Measurements from ENCODE around the gene WASF3.

Gene WASF3

DNA sequence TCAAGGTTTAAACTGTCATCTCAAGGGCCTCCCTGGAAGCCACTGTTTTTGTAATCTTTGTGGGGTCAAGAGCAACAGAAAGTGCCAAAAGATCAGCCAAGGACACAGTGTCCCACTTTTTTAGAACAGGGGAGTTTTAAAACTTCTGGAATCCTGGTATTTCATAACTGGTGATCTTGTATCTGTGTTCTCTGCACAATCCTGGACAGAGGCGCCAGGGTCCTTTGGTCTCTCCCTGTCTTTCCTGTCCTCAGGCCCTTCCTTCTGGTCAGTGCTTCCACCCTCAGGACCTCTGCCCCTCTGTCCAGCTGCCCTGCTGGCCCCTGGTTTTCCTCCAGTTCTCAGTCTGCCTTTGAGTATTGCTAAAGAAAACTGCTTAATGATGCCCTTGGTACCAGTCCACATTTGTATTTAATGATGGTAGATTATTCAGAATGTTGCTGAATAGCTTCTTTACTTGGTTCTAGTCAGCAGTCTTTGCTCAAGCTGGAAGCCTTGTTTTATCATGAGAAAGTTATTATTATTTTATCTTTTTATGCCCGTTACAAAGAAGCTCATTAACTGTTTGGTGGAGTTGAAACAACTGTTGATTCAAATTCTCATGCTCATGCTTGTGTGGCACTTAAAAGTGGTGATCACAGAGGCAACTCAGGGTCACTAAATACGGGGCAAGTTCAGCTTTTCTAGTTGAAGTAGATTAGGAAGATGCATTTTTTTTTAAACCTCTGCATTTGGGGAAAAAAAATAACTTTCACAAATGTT, 47.5 kb downstream of the WASF3 start:
- WGBS: 91% methylated on average over 3 of the region's 3 CpGs
- no peak overlapping the region for H3K9ac ChIP-seq (ENCODE audit: low read depth, low read length)

DNA sequence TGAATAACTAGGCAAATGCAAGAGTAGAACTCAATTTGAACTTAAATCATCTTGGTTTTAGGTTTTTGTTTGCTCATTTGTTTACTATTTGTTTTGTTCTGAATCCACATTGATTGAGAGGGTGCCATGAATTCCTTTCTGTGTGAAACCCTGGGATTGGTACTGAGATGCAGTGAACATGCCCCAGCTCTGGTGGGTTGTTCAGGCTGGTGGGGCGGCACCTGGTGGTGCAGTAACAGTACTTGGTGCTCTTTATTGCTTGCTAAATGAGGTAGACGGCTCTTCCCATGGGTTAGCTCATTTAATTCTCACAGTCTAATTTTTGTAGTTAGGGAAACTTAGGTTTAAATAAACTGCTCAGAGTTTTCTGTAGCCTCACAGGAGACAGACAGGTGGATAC, 48.4 kb downstream of the WASF3 start:
- no peak overlapping the region for H3K4me3 ChIP-seq (ENCODE audit: low read length)
- no peak overlapping the region for H3K27ac ChIP-seq (ENCODE audit: low read depth, low read length)
- H3K4me1 ChIP-seq (ENCODE audit: insufficient read depth, low read length): peaks cover 6% of the 10 kb centered on the region; the same call in 1 of the 2 replicates
- 85% methylated on average over 2 of the region's 2 CpGs for WGBS
- H3K36me3 ChIP-seq (ENCODE audit: insufficient read depth, low read length): no peaks in the 10 kb centered on the region
- H3K9me3 ChIP-seq (ENCODE audit: insufficient read depth, low read depth, low read length): no peaks in the 10 kb centered on the region
- H3K27me3 ChIP-seq (ENCODE audit: insufficient read depth, low read length): no peaks in the 10 kb centered on the region
- H3K9ac ChIP-seq (ENCODE audit: low read depth, low read length): no peak overlapping the region

More for the DNA sequence above, 47.5 kb downstream of the WASF3 start:
- Histone ChIP-seq H3K27me3 (ENCODE audit: insufficient read depth, low read length) (no peaks in the 10 kb centered on the region), H3K36me3 (ENCODE audit: insufficient read depth, low read length) (no peaks in the 10 kb centered on the region), H3K9me3 (ENCODE audit: insufficient read depth, low read depth, low read length) (no peaks in the 10 kb centered on the region), H3K4me1 (ENCODE audit: insufficient read depth, low read length) (peaks cover 6% of the 10 kb centered on the region), H3K4me3 (ENCODE audit: low read length) (no peak overlapping the region), H3K27ac (ENCODE audit: low read depth, low read length) (no peak overlapping the region)

DNA sequence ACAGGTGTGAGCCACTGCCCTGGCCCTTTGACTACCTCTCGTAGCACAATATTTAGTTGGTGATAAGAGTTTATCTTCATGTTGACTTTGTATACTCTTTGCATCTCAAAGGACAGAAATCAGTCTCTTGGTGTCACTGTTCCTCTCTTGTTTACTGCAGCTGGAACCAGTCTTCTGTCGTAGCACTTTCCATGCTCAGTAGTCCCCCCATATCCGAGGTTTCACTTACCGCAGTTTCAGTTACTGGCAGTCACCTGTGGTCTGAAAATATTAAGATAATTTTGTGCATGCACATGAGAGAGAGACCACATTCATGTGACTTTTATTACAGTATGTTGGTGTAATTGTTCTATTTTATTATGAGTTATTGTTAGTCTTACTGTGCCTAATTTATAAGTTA, 49.1 kb downstream of the WASF3 start:
- 66% methylated on average over 4 of the region's 4 CpGs for WGBS

DNA sequence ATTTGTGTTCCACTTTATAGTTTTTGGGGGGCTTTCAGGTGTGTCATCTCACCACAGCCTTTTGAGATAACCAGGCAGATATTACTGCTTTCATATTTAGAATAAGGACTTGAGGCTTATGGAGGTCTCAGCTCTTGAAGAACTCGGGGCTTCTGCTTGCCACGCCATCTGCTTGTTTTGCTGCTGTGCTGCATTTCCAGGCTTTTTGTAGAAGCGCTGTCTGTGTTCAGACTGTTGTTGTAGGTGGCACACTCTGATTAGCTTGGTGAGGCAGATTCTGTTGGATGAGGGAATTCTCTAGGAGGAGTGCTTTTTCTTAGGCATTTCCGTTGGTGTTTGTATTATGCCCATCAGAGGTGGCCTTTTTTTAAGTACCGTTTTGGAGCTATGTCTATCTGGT, 57.2 kb downstream of the WASF3 start:
- Histone ChIP-seq H3K36me3 (ENCODE audit: insufficient read depth, low read length) (peaks cover 5% of the 10 kb centered on the region; the same call in 1 of the 2 replicates), H3K27ac (ENCODE audit: low read depth, low read length) (no peak overlapping the region), H3K4me3 (ENCODE audit: low read length) (no peak overlapping the region), H3K4me1 (ENCODE audit: insufficient read depth, low read length) (peaks cover 3% of the 10 kb centered on the region; the same call in 1 of the 2 replicates), H3K9ac (ENCODE audit: low read depth, low read length) (no peak overlapping the region), H3K27me3 (ENCODE audit: insufficient read depth, low read length) (no peaks in the 10 kb centered on the region), H3K9me3 (ENCODE audit: insufficient read depth, low read depth, low read length) (no peaks in the 10 kb centered on the region)
- 90% methylated on average over 5 of the region's 5 CpGs for WGBS

More for the DNA sequence above, 49.1 kb downstream of the WASF3 start:
- Histone ChIP-seq H3K36me3 (ENCODE audit: insufficient read depth, low read length) (no peaks in the 10 kb centered on the region), H3K9me3 (ENCODE audit: insufficient read depth, low read depth, low read length) (no peaks in the 10 kb centered on the region), H3K9ac (ENCODE audit: low read depth, low read length) (no peak overlapping the region), H3K27me3 (ENCODE audit: insufficient read depth, low read length) (no peaks in the 10 kb centered on the region), H3K4me3 (ENCODE audit: low read length) (no peak overlapping the region), H3K4me1 (ENCODE audit: insufficient read depth, low read length) (peaks cover 6% of the 10 kb centered on the region; the same call in 1 of the 2 replicates), H3K27ac (ENCODE audit: low read depth, low read length) (no peak overlapping the region)

DNA sequence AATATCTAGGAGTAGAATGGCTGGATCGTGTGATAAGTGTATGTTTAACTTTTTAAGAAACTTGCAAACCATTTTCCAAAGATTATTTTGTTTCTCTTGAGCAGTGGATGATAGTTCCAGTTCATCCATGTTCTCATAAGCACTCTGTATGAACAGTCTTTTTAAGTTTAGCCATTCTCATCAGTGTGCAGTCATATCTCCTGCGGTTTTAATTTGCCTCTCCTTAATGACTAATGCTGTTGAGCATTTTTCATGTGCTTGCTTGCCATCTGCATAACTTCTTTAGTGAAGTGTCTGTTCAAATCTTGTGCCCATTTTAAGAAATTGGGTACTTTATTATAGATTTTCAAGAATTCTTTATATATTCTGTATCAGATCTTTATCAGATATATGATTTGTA, 58.6 kb downstream of the WASF3 start:
- Histone ChIP-seq H3K27me3 (ENCODE audit: insufficient read depth, low read length) (no peaks in the 10 kb centered on the region), H3K36me3 (ENCODE audit: insufficient read depth, low read length) (peaks cover 5% of the 10 kb centered on the region; the same call in 1 of the 2 replicates), H3K4me3 (ENCODE audit: low read length) (no peak overlapping the region), H3K9me3 (ENCODE audit: insufficient read depth, low read depth, low read length) (no peaks in the 10 kb centered on the region), H3K9ac (ENCODE audit: low read depth, low read length) (no peak overlapping the region), H3K27ac (ENCODE audit: low read depth, low read length) (no peak overlapping the region), H3K4me1 (ENCODE audit: insufficient read depth, low read length) (peaks cover 3% of the 10 kb centered on the region; the same call in 1 of the 2 replicates)
- WGBS: 90% methylated on average over 1 of the region's 2 CpGs

DNA sequence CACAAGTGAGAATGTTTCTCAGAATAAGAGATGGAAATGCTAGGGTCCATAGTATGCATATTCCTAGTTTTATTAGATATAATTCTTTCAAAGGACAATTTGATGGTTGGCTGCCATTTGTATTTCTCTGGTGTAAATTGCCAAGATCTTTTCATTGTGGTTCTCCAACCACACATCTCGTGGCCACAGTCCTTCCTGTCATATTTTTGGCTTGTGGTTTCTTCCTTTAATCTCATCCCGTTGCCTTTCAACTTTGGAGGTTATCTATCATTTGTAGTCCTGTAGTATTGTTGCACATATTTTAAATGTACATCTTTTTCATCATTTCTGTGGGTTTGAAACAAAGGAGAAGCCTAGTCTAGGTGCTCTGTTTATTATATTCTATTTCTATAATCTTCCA, 61.2 kb downstream of the WASF3 start:
- Histone ChIP-seq H3K4me1 (ENCODE audit: insufficient read depth, low read length) (peaks cover 3% of the 10 kb centered on the region; the same call in 1 of the 2 replicates), H3K27ac (ENCODE audit: low read depth, low read length) (no peak overlapping the region), H3K27me3 (ENCODE audit: insufficient read depth, low read length) (no peaks in the 10 kb centered on the region), H3K36me3 (ENCODE audit: insufficient read depth, low read length) (peaks cover 5% of the 10 kb centered on the region; the same call in 1 of the 2 replicates), H3K9ac (ENCODE audit: low read depth, low read length) (no peak overlapping the region), H3K9me3 (ENCODE audit: insufficient read depth, low read depth, low read length) (peaks cover 1% of the 10 kb centered on the region; the same call in 1 of the 2 replicates), H3K4me3 (ENCODE audit: low read length) (no peak overlapping the region)
- WGBS: 100% methylated on average over 2 of the region's 2 CpGs

DNA sequence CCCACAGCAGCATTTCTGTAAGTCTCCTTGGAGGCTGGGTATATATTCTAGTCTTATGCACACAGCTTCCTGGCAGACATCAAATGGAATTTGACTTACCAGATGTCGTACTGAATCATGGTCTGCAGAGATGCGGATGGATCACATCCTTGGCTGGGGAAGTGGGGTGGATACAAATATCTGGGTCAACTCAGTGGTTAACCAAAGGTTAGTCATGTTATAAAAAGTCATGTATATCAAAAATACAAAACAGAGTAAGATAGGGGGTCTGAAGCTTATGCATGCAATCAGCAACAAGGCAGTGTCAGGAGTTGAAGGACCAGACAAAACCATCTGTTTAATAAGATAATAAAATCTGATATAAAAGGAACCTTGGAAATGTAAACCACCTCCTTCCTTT, 61.9 kb downstream of the WASF3 start:
- no peaks in the 10 kb centered on the region for H3K27me3 ChIP-seq (ENCODE audit: insufficient read depth, low read length)
- no peak overlapping the region for H3K9ac ChIP-seq (ENCODE audit: low read depth, low read length)
- H3K4me3 ChIP-seq (ENCODE audit: low read length): no peak overlapping the region
- WGBS: 89% methylated on average over 2 of the region's 2 CpGs
- peaks cover 7% of the 10 kb centered on the region; the same call in 1 of the 2 replicates for H3K36me3 ChIP-seq (ENCODE audit: insufficient read depth, low read length)
- no peak overlapping the region for H3K27ac ChIP-seq (ENCODE audit: low read depth, low read length)
- H3K9me3 ChIP-seq (ENCODE audit: insufficient read depth, low read depth, low read length): peaks cover 7% of the 10 kb centered on the region; the same call in 1 of the 2 replicates
- H3K4me1 ChIP-seq (ENCODE audit: insufficient read depth, low read length): peaks cover 3% of the 10 kb centered on the region; the same call in 1 of the 2 replicates

DNA sequence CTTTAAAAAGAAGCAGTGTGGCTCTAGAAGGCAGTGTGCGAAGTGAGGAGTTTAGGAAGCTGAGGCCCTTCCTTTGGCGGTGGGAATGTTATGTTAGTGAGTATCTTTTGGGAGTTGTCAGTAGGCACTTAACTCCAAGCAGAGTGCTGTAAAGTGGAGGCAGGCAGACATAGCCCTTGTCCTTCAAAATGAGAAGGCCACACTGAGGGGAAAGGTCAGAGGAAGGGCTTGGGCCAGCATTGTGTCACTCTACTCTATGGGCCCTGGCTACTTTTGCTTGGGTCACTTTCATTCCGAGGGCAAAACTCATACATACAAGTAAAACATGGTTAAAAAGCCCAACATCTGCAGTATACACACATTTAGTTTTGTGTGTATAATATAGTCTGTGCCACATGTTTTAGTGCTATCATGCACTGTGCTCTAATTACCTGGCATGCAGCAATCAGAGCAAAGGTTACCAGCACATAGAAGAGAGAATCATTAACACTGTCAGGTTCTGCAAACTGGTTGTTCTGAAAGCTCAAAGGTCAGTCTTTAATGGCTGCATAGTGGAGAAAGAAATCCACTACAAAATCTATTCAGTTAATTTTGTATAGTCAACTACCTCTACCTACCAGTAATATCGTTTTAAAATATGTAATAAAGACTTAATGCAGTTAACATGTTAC, 64.4 kb downstream of the WASF3 start:
- H3K4me3 ChIP-seq (ENCODE audit: low read length): no peak overlapping the region
- peaks cover 14% of the 10 kb centered on the region; the same call in 1 of the 2 replicates for H3K9me3 ChIP-seq (ENCODE audit: insufficient read depth, low read depth, low read length)
- H3K9ac ChIP-seq (ENCODE audit: low read depth, low read length): no peak overlapping the region
- peaks cover 3% of the 10 kb centered on the region; the same call in 1 of the 2 replicates for H3K4me1 ChIP-seq (ENCODE audit: insufficient read depth, low read length)
- H3K27ac ChIP-seq (ENCODE audit: low read depth, low read length): no peak overlapping the region
- no peaks in the 10 kb centered on the region for H3K27me3 ChIP-seq (ENCODE audit: insufficient read depth, low read length)
- H3K36me3 ChIP-seq (ENCODE audit: insufficient read depth, low read length): peaks cover 7% of the 10 kb centered on the region; the same call in 1 of the 2 replicates
- 93% methylated on average over 3 of the region's 4 CpGs for WGBS

DNA sequence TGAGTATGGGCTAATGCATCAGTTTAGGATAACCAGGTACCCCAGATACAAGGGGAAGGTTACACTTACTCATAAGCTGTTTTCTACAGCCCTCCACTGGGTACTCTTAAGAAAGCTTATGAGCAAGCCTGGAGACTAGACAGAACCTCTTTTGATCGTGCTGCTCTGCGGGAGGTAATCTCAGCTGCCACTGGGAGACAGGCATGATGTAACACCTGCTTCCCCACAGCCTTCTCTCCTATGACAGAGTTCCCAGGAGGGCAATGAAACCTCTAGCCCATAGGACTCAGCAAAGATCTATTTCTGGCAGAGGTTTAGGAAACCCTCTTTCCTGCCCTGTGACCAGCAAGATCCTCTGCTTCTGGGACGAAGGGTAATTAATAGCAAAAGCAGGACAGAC, 65.6 kb downstream of the WASF3 start:
- Histone ChIP-seq H3K27me3 (ENCODE audit: insufficient read depth, low read length) (no peaks in the 10 kb centered on the region), H3K9ac (ENCODE audit: low read depth, low read length) (no peak overlapping the region), H3K4me3 (ENCODE audit: low read length) (no peak overlapping the region), H3K36me3 (ENCODE audit: insufficient read depth, low read length) (peaks cover 5% of the 10 kb centered on the region; the same call in 1 of the 2 replicates), H3K4me1 (ENCODE audit: insufficient read depth, low read length) (peaks cover 3% of the 10 kb centered on the region; the same call in 1 of the 2 replicates), H3K9me3 (ENCODE audit: insufficient read depth, low read depth, low read length) (peaks cover 14% of the 10 kb centered on the region; the same call in 1 of the 2 replicates), H3K27ac (ENCODE audit: low read depth, low read length) (no peak overlapping the region)
- WGBS: 74% methylated on average over 3 of the region's 3 CpGs

DNA sequence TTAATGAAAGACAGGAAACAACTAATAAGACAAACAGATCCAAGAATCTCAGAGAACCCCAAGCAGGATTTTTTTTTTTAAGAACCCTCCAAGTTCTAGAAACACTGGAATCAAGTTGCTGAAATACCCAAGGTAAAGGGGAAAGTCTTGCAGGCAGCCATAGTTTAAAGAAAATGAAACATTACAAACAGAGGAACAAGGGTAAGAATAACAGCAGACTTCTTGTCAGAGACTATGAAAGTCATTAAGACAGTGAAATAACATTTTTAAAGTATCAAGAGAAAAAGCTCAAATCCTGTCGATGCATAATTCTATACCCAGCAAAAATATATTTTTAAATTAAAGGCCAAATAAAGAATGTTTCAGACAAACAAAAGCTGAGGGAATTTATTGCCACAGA, 67.1 kb downstream of the WASF3 start:
- Histone ChIP-seq H3K4me1 (ENCODE audit: insufficient read depth, low read length) (peaks cover 2% of the 10 kb centered on the region; the same call in 1 of the 2 replicates), H3K36me3 (ENCODE audit: insufficient read depth, low read length) (peaks cover 5% of the 10 kb centered on the region; the same call in 1 of the 2 replicates), H3K9me3 (ENCODE audit: insufficient read depth, low read depth, low read length) (peaks cover 14% of the 10 kb centered on the region; the same call in 1 of the 2 replicates), H3K4me3 (ENCODE audit: low read length) (no peak overlapping the region), H3K9ac (ENCODE audit: low read depth, low read length) (no peak overlapping the region), H3K27ac (ENCODE audit: low read depth, low read length) (no peak overlapping the region), H3K27me3 (ENCODE audit: insufficient read depth, low read length) (no peaks in the 10 kb centered on the region)
- no CpG with 5 or more reads among the region's 1 CpG for WGBS

DNA sequence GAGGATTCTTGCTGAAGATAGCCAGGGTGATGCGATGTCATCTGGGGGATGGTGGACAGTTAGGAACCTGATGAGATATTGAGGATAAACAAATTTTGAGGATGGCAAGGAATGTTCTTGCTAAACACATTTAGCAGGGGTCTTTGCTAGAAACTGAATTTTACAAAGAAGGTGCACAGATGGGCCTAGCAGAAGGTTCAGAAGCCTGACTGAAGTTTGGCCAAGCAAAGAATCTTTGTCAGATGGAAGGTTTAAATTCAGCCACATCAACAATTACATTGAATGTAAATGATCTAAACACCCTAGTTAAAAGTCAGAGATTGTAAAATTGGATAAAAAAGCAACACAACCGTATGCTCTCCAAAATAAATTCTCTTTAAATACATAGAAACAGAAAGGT, 68.8 kb downstream of the WASF3 start:
- WGBS: 95% methylated on average over 1 of the region's 2 CpGs
- H3K27me3 ChIP-seq (ENCODE audit: insufficient read depth, low read length): no peaks in the 10 kb centered on the region
- peaks cover 14% of the 10 kb centered on the region; the same call in 1 of the 2 replicates for H3K9me3 ChIP-seq (ENCODE audit: insufficient read depth, low read depth, low read length)
- no peaks in the 10 kb centered on the region for H3K4me1 ChIP-seq (ENCODE audit: insufficient read depth, low read length)
- H3K27ac ChIP-seq (ENCODE audit: low read depth, low read length): no peak overlapping the region
- no peak overlapping the region for H3K4me3 ChIP-seq (ENCODE audit: low read length)
- no peak overlapping the region for H3K9ac ChIP-seq (ENCODE audit: low read depth, low read length)
- H3K36me3 ChIP-seq (ENCODE audit: insufficient read depth, low read length): peaks cover 5% of the 10 kb centered on the region; the same call in 1 of the 2 replicates
